ENCODE data around the gene RBM42. TPM values are rescaled to one million over a fixed set of nuclear protein-coding genes. Genes with fewer than 3 reads are reported as not detected.
A peak's percentile ranks its signal among the peaks of the same experiment; 100 is the strongest.

The RBM42 gene
- total and polyA plus RNA-seq, 9 of the 15 experiments (the other 6 are each of a cell fraction or from before 2014, with no cell fraction given): 5.7 to 149 (median 32.4) TPM

GRCh38 chr19:35648017-35648961, 19.5 kb downstream of the RBM42 start, which contains the start of gene COX6B1 (continued):
- TF ChIP-seq FOXP4 (CRISPR knock-in tag; IDR thresholded peaks at IDR 0.05; ENCODE audit: borderline replicate concordance) (peak; percentile 31; the same call in 1 of the 2 replicates), TAF15 (IDR thresholded peaks at IDR 0.05; ENCODE audit: low read depth, low read length) (no peak), ZNF318 (IDR thresholded peaks at IDR 0.05; ENCODE audit: borderline replicate concordance in 1 of 2, low read depth in 1 of 2) (no peak), FOS (IDR thresholded peaks at IDR 0.05; ENCODE audit: extremely low read depth, insufficient read length) (peak; percentile 93), RB1 (IDR thresholded peaks at IDR 0.05; ENCODE audit: low read depth) (0 out of 2 replicates have a peak, but pooled peaks have one; percentile 10), SMARCC2 (IDR thresholded peaks at IDR 0.05; ENCODE audit: low read depth) (no peak), MAZ (CRISPR knock-in tag; conservative IDR thresholded peaks at IDR 0.05 in 1 of 2, IDR thresholded peaks at IDR 0.05 in 1 of 2) (peak; percentile 39 to 53; a peak in 2 of 4 replicates), SNIP1 (IDR thresholded peaks at IDR 0.05; ENCODE audit: low read depth) (no peak), NR2C1 (IDR thresholded peaks at IDR 0.05) (0 out of 2 replicates have a peak, but pooled peaks have one; percentile 15), NR2C1 (tag; IDR thresholded peaks at IDR 0.05) (peak; percentile 24; the same call in 1 of the 2 replicates), ELF4 (CRISPR knock-in tag; IDR thresholded peaks at IDR 0.05) (peak; percentile 66; the same call in 1 of the 2 replicates)
- TF ChIP-seq, protein P1, sequence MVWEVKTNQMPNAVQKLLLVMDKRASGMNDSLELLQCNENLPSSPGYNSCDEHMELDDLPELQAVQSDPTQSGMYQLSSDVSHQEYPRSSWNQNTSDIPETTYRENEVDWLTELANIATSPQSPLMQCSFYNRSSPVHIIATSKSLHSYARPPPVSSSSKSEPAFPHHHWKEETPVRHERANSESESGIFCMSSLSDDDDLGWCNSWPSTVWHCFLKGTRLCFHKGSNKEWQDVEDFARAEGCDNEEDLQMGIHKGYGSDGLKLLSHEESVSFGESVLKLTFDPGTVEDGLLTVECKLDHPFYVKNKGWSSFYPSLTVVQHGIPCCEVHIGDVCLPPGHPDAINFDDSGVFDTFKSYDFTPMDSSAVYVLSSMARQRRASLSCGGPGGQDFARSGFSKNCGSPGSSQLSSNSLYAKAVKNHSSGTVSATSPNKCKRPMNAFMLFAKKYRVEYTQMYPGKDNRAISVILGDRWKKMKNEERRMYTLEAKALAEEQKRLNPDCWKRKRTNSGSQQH (CRISPR knock-in tag; IDR thresholded peaks at IDR 0.05): peak; percentile 35; the same call in 1 of the 2 replicates

Measured in K562 (cell line).